ENCODE results near the gene RBM4.
"Not testable (repeated sequence)": the region's sequence is repeated elsewhere in the genome, so short reads cannot be mapped to it uniquely, and the experiment has no call there.

Gene RBM4

DNA sequence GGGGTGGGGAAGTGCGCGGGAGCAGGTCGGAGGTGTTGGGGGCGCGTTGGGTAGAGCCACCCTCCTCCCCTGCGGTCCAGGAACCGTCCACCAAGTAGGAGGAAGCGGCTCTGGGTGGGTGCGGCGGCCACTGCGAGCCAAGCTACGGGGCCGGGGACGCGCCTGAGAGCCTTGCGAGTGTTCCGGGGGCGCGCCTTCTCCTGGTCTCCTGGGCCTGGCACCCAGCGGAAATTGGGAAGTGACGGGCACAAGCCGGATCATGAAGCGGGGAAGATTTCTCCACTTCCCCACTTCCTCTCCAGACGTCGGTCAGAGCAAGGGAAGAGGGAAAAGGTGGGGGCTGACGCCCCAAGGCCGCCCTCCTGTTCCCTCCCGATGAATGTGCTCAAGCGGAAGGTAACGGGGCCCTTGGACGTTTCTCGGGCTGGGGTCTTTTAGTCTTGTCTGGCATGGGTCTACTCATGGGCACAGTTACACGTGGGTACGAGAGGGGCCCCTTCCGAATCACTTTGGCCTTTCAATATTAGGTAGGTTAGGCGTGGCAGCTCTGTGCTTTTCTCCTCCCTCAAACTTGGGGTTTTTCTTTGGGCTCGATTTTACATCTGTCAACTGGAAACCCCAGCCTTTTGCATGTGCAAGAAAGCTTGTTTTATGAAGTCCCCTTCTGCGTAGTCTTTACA, 21.2 kb upstream of the RBM4 start:
- DNase-seq (ENCODE audit: low spot score) = no peak

DNA sequence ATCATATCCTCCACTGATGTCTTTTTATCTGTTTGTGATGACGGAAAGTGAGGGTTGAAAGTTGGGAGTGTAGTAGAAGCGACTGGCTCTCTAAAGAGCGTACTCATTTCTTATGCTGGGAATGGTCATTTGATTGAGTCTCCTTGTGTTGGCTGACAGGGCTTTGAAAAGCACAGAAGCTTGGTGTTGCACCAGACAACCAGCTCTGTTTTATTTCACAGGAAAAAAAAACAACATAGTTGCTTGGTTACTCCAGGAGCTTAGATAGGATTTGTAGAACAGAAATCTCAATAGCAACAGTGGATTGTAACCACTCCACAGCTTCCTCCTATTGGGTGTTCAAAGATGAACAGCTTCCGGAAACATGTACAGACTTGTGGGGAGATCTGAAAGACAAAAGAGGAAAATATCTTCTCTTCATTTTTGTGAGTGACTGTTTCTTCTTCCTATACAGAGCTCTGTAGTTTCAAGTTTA, 19.4 kb upstream of the RBM4 start:
- no peak for DNase-seq (ENCODE audit: low spot score)

DNA sequence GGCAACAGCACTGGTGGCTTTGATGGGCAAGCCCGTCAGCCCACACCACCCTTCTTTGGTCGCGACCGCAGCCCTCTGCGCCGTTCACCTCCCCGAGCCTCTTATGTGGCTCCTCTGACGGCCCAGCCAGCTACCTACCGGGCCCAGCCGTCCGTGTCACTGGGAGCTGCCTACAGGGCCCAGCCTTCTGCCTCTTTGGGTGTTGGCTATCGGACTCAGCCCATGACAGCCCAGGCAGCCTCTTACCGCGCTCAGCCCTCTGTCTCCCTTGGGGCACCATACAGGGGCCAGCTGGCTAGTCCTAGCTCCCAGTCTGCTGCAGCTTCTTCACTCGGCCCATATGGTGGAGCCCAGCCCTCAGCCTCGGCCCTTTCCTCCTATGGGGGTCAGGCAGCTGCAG, 14.1 kb upstream of the RBM4 start:
- DNase-seq (ENCODE audit: low spot score) = no peak

DNA sequence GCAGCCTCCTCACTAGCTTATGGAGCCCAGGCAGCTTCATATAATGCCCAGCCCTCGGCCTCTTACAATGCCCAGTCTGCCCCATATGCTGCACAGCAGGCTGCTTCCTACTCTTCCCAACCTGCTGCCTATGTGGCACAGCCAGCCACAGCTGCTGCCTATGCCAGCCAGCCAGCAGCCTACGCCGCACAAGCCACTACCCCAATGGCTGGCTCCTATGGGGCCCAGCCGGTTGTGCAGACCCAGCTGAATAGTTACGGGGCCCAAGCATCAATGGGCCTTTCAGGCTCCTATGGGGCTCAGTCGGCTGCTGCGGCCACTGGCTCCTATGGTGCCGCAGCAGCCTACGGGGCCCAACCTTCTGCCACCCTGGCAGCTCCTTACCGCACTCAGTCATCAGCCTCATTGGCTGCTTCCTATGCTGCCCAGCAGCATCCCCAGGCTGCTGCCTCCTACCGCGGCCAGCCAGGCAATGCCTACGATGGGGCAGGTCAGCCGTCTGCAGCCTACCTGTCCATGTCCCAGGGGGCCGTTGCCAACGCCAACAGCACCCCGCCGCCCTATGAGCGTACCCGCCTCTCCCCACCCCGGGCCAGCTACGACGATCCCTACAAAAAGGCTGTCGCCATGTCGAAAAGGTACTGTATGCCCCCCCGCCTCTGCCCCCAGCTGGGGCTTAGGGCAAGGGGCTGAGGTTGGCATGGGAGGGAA, 13.3 kb upstream of the RBM4 start:
- DNase-seq (ENCODE audit: low spot score) = no peak

- DNase-seq (ENCODE audit: low spot score) = no peak
Measured at GRCh38 chr11:66625752-66626149, 12.8 kb upstream of the RBM4 start.

DNA sequence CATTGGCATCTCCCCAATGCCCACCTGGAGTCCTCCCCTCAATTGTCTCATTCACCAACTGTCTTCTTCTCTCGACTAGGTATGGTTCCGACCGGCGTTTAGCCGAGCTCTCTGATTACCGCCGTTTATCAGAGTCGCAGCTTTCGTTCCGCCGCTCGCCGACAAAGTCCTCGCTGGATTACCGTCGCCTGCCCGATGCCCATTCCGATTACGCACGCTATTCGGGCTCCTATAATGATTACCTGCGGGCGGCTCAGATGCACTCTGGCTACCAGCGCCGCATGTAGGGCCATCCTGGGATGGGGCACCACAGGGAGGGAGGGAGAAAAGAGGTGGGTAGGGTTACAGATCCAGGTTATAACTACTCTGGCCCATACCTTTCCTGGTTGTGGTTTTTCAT, 12.1 kb upstream of the RBM4 start:
- DNase-seq (ENCODE audit: low spot score) = no peak

GRCh38 chr11:66626926-66627325, 11.6 kb upstream of the RBM4 start:
- no peak for DNase-seq (ENCODE audit: low spot score)

- no peak for DNase-seq (ENCODE audit: low spot score)
Measured at GRCh38 chr11:66628061-66628603, 10.4 kb upstream of the RBM4 start.

DNA sequence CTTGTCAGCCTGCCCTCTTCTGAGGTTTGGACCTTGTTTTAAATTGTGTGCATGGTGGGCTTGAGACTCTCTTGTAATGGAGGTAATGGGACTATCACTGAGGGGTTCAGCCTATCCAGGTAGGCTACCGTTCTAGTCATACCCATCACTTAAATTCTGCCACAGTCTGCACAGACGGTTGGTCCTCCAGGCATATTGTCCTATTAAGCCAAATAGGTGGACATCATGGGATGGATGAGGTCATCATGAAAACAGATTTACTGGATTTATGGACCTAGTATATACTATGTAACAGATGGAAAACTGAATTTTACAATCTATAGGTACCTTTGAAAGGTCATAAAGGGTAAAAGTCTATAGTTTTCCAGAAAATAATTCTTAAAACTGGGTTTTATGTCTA, 9.1 kb upstream of the RBM4 start:
- DNase-seq (ENCODE audit: low spot score) = no peak

DNA sequence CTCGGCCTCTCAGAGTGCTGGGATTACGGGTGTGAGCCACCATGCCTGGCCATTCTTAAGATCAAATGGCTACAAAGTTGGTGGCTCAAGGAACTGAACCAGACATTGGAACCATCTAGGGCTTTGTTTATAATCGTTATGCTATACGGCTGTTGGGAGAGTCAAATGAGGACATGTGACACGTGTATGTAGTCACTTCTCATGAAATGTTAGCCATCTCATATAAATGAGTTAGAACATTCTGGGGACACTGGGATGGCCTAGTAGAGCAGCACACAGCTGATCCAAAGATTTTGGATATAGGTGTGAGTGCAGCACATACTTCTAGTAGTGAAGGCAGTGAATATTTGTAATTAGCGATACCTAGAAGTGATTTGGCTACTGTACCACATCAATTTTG, 6.6 kb upstream of the RBM4 start:
- DNase-seq (ENCODE audit: low spot score) = no peak

GRCh38 chr11:66632952-66633351, 5.6 kb upstream of the RBM4 start:
- no peak for DNase-seq (ENCODE audit: low spot score)

DNA sequence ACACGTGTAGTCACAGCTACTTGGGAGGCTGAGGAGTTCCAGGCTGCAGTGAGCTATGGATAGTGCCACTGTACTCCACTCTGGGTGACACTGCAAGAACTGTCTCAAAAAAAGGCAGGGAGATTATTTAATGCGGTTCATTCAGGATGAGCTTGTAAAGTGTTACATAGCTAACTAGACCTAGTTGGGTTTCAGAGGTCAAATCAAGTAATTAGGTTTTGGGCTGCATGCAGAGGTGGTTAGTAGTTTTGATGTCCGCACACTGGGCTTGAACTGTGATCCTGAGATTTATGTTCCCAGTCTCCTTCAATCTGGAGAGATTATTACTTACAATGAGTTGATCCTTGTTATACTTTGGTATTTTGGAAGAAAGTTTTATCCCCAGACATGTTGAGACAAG, 2.1 kb upstream of the RBM4 start:
- DNase-seq (ENCODE audit: low spot score) = no peak

DNA sequence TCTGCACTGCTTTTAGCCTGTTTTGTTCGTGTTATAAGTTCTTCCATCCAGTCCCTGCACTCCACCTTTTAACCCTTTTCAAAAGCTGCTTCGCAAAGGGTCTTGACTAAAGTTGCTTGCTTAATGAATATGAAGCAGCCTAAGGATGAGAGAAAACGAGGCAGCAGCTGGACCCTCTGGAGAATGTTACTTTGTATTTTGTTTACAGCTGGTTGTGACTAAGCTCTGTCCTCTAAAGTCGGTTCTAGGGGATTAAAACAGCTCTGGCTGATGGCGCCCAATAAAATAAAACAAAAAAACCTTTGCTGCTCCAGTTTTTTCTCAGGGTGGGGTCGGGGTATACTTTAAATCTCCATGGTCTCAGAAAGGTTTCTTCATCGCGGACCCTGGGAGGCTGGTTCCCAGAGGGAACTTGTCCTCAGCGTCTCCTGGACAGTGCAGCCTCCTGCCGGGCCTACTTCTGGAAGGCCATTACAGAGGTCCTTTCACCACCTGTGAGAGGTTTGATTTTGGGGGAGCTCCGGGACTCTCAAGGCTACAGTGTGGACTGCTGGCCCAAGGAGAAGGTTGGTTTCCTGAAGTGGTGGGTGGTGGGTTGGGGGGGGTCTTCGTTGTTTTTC, 836 bp upstream of the RBM4 start:
- DNase-seq (ENCODE audit: low spot score) = no peak

DNA sequence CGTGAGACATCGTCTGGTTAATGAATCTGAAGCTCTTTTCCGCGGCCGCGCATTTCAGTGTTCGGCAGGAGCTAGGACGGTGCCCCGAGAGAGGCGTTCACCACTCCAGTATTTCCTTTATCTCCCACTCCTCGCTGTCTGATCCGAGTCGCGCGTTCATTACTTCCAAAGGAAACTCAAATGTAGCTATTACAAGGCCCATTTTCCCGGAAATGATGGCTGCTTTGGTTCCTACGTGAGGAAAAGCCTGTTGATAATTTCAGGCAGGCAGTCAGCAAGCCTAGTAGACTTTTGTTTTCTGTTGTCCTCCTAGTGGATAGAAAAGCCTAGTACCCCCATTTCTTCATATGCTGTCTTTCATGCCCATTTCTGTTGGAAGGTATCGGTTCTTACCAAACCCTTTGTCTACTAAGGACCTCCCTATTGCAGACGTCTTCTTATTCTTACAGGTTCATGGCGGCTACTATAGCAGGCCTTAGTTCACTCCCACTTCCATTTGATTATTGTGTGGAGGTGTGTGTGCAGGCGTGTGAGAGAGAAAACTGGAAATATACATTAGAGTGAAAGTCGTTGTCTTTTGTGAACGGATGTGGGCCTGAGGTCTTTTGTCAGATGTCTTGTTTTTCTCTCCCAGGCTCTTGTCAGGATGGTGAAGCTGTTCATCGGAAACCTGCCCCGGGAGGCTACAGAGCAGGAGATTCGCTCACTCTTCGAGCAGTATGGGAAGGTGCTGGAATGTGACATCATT, 737 bp downstream of the RBM4 start:
- DNase-seq (ENCODE audit: low spot score) = peak; percentile 44

DNA sequence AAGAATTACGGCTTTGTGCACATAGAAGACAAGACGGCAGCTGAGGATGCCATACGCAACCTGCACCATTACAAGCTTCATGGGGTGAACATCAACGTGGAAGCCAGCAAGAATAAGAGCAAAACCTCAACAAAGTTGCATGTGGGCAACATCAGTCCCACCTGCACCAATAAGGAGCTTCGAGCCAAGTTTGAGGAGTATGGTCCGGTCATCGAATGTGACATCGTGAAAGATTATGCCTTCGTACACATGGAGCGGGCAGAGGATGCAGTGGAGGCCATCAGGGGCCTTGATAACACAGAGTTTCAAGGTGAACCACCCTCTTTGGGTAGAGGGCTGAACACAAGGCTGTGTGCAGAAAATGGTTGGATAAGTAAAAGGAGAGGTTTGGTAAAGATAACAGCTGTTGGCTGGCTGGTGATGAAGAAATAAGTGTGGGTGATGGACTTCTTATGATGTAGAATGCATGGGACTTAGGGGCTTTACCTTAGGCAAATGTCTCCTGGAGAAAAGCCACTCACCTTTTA, 1.4 kb downstream of the RBM4 start:
- not testable (repeated sequence) for DNase-seq (ENCODE audit: low spot score)

DNA sequence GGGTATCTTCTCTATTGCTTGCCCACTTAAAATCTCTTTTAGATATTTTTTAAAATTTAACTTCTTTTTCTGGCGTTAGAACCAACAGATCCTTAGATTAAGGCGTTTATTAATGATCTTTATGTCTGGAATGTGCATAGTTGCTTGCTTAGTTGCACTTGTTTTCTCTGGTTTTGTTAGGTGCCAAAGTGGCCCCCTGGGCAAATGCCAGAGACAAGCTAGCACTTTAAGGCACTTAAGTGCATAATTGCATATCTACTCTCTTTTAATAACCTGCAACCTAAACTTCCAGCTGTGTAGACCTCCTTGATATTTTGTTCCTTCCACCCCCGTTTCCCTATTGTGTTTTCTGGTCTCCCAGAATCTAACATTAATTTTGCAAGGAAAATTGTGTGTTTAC, 3.3 kb downstream of the RBM4 start:
- DNase-seq (ENCODE audit: low spot score) = no peak

DNA sequence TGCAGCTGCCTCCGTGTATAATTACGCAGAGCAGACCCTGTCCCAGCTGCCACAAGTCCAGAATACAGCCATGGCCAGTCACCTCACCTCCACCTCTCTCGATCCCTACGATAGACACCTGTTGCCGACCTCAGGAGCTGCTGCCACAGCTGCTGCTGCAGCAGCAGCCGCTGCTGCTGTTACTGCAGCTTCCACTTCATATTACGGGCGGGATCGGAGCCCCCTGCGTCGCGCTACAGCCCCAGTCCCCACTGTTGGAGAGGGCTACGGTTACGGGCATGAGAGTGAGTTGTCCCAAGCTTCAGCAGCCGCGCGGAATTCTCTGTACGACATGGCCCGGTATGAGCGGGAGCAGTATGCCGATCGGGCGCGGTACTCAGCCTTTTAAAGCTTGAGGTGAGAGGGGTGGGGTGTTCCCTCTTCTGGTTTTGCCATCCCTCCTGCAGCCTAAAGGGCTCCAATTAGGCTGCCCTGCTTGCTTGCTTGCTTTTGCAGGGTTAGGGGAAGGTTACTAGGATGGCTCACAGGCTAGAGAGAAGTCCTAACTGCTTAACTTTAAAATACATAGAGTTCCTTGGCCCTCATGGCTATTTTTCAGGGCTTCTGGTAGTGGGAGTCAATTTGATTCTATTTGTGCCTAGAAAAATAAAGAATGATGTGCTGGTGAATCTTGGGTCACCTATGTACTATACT, 5.4 kb downstream of the RBM4 start:
- DNase-seq (ENCODE audit: low spot score) = no peak

GRCh38 chr11:66646828-66647227, 8.3 kb downstream of the RBM4 start:
- no peak for DNase-seq (ENCODE audit: low spot score)

- DNase-seq (ENCODE audit: low spot score) = no peak
Measured at GRCh38 chr11:66649903-66650302, 11.4 kb downstream of the RBM4 start.

DNA sequence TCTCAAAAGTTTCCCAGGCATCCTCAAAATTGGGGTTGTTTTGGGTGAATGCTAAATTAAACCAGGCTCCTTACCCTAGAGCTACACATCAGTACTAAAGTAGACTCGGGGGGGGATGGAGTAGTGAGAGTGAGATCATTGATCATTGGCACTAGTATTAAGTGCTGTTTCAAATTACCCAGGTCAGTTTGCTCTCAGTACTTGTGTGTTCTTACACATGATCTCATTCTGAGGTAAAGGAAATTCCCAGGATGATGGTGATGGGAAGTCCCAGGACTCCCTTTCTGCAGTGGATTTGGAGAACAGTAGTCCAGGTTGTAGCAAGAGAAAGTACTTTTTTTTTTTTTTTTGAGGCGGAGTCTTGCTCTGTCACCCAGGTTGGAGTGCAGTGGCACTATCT, 12.5 kb downstream of the RBM4 start:
- no peak for DNase-seq (ENCODE audit: low spot score)

DNA sequence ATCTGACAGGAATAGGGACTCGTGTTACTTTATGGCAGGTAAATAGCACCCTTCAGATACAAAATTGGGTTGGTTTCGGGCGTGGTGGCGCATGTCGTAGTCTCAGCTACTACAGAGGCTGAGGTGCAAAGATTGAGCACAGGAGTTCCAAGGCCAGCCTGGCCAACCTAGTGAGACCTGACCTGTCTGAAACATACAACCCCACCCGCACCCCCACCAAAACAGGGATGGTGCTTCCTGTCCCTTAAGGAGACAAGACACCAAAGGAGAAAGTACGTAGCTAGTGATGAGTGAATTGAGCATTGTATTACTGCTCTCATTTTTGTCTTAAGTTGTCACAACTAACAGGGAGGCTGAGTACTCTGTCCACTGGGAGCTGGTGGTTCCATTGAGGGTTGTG, 14.1 kb downstream of the RBM4 start:
- no peak for DNase-seq (ENCODE audit: low spot score)

- DNase-seq (ENCODE audit: low spot score) = no peak
Measured at GRCh38 chr11:66653123-66653522, 14.6 kb downstream of the RBM4 start.

Measured in kidney capillary endothelial cell (primary cell).